Psoas muscle (tissue), 8 donors: ENCODE measurements around the gene YES1. TPM values are rescaled to one million over a fixed set of nuclear protein-coding genes. Genes with fewer than 3 reads are reported as not detected.
"Not testable (repeated sequence)": the region's sequence is repeated elsewhere in the genome, so short reads cannot be mapped to it uniquely, and the experiment has no call there.

Experiments
- ATAC-seq, 4 donors: fragments of 200-7000 bp; cut with Tn5 transposase; one replicate each; pipeline ENCODE4 v1.9.1; 2020; ENCODE audit warnings: moderate library complexity in 3 of 4, mild to moderate bottlenecking in 2 of 4
- DNase-seq, 2 donors: peaks; one replicate each; pipeline ENCODE4 v3.0.0-alpha.2; 2020
- H3K27ac ChIP-seq: fragments of 200-600 bp; one replicate; pipeline ENCODE4 v1.8.0; 2022
- H3K27me3 ChIP-seq, 3 donors: fragments of 200-600 bp in 1 of 3; one replicate each; pipeline versions ENCODE4 v1.6.1 to v1.8.0; 2013 to 2022; ENCODE audit warnings: low read length in 2 of 3, mild to moderate bottlenecking in 2 of 3, moderate library complexity in 1 of 3; ENCODE audit not compliant: insufficient read depth in 3 of 3
- H3K36me3 ChIP-seq, 2 donors: fragments of 200-600 bp in 1 of 2; one replicate each; pipeline versions ENCODE4 v1.6.1 to v1.8.0; 2013 to 2022; ENCODE audit warnings: low read depth in 1 of 2, mild to moderate bottlenecking in 1 of 2, moderate library complexity in 1 of 2; ENCODE audit not compliant: insufficient read depth in 1 of 2
- H3K4me1 ChIP-seq: fragments of 200-600 bp; one replicate; pipeline ENCODE4 v1.8.0; 2022
- H3K4me3 ChIP-seq: fragments of 200-600 bp; one replicate; pipeline ENCODE4 v1.8.0; 2022; ENCODE audit warnings: mild to moderate bottlenecking
- H3K9me3 ChIP-seq: fragments of 200-600 bp; one replicate; pipeline ENCODE4 v1.8.0; 2022
- CTCF ChIP-seq: fragments of 200-600 bp; IDR thresholded peaks from one replicate; pipeline ENCODE4 v1.8.0; 2022; ENCODE audit warnings: antibody characterized with exemption
- WGBS, 3 donors: extraction: QIAGEN DNeasy Blood & Tissue Kit; methylation state at CpG; one replicate each; pipeline versions ENCODE4 v1.1.6 to v1.1.7; 2013; 5-methylcytosine and 5-hydroxymethylcytosine counted together
- intact Hi-C, 2 donors: fragments of 100-400 bp; cut with DNase I; formaldehyde crosslinking; loops; one replicate each; pipeline versions ENCODE4 v1.11.0 to v1.14.2; 2022
- polyA plus RNA-seq, 3 donors: library from polyadenylated mRNA; stranded (reverse); fragments of 200-250 nt; gene quantifications; one replicate each; pipeline ENCODE4 v1.2.3, GENCODE V29; 2013
- total RNA-seq, 4 donors: library from RNA; stranded (reverse); fragmentation: NEBNext Ultra II Directional in 2 of 4; extraction: Animal tissue kit (Norgen Biotek cat#: 25700) in 2 of 4; gene quantifications; one replicate each; pipeline versions ENCODE4 v1.2.1 to v1.2.4, GENCODE V29; 2021 to 2023
- donor health status: healthy with polysubstance abuse.
- donor health status: DM: no; HTN: no; CAD: no; lungs with moderate emphysema.
- donor health status: Bipolar disorder and iron deficiency.
- donor health status: healthy.
- donor health status: DM: yes; HTN: yes; CAD: no.
- donor health status: DM: no; HTN: no; CAD: no.
- donor health status: DM: no; HTN: no; CAD: no.
- donor health status: DM: yes; HTN: yes; CAD: no.

YES1 gene
- total and polyA plus RNA-seq, 7 donors = 8.7 to 29.5 (median 14.6) TPM

- Histone ChIP-seq H3K9me3 (no peaks in the 10 kb centered on the region), H3K27ac (no peak overlapping the region), H3K27me3 (no peaks in the 10 kb centered on the region), H3K4me3 (no peak overlapping the region), H3K36me3 (no peaks in the 10 kb centered on the region), H3K4me1 (peaks cover 6% of the 10 kb centered on the region)
- intact Hi-C loops = no loop called here
- no peak for TF ChIP-seq CTCF
- ATAC-seq (no peak), DNase-seq (no peak)
- 70 to 79% (median 72%) methylated on average over 7 of the region's 7 CpGs for WGBS, 3 donors
Measured at GRCh38 chr18:765764-766549, 46.1 kb downstream of the YES1 start.

GRCh38 chr18:759864-760263 lies 52.2 kb downstream of the YES1 start:
- DNase-seq, intact Hi-C loops, H3K4me3 ChIP-seq, H3K9me3 ChIP-seq, H3K27me3 ChIP-seq, ATAC-seq, H3K4me1 ChIP-seq, H3K27ac ChIP-seq: not testable (repeated sequence)
- peaks cover 4 to 16% of the 10 kb centered on the region in 2 donors for H3K36me3 ChIP-seq
- 83 to 100% (median 95%) methylated on average over 2 to 3 of the region's 4 CpGs for WGBS, 3 donors

GRCh38 chr18:755506-755905 lies 56.5 kb downstream of the YES1 start:
- Histone ChIP-seq H3K27me3 (no peaks in the 10 kb centered on the region), H3K4me1 (no peaks in the 10 kb centered on the region), H3K4me3 (no peak overlapping the region), H3K9me3 (no peaks in the 10 kb centered on the region), H3K27ac (no peak overlapping the region), H3K36me3 (peaks cover 4 to 53% of the 10 kb centered on the region in 2 donors)
- intact Hi-C loops = no loop called here
- no peak for TF ChIP-seq CTCF
- ATAC-seq (no peak), DNase-seq (no peak)
- 65 to 77% (median 71%) methylated on average over 2 of the region's 2 CpGs for WGBS, 3 donors

- Histone ChIP-seq H3K4me1 (no peaks in the 10 kb centered on the region), H3K9me3 (no peaks in the 10 kb centered on the region), H3K36me3 (peaks cover 4 to 60% of the 10 kb centered on the region in 2 donors), H3K4me3 (no peak overlapping the region), H3K27me3 (no peaks in the 10 kb centered on the region), H3K27ac (no peak overlapping the region)
- no peak for DNase-seq
- no peak for ATAC-seq
- intact Hi-C loops = no loop called here
- no peak for TF ChIP-seq CTCF
- whole genome bisulfite sequencing, 3 donors = 97 to 100% (median 100%) methylated on average over 1 of the region's 1 CpG
Measured at GRCh38 chr18:754656-755055, 57.4 kb downstream of the YES1 start.

- no peak overlapping the region for H3K27ac ChIP-seq
- peaks cover 1 to 74% of the 10 kb centered on the region in 2 donors for H3K36me3 ChIP-seq
- H3K27me3 ChIP-seq = no peaks in the 10 kb centered on the region
- no peak for TF ChIP-seq CTCF
- ATAC-seq (no peak), DNase-seq (no peak)
- no peaks in the 10 kb centered on the region for H3K4me1 ChIP-seq
- intact Hi-C loops = no loop called here
- no peak overlapping the region for H3K4me3 ChIP-seq
- 97% methylated on average over 1 of the region's 1 CpG for WGBS, 3 donors
- no peaks in the 10 kb centered on the region for H3K9me3 ChIP-seq
Measured at GRCh38 chr18:750456-750855, 61.6 kb downstream of the YES1 start.
